Forelimb muscle (tissue), 1 donor: ENCODE measurements around the gene LAD1. TPM values are rescaled to one million over a fixed set of nuclear protein-coding genes. Genes with fewer than 3 reads are reported as not detected.

Source experiments
- DNase-seq: peaks from one replicate; pipeline ENCODE4 v3.0.0-alpha.2; 2013; ENCODE audit warnings: low read depth
- polyA plus RNA-seq: library from polyadenylated mRNA; unstranded; fragments of 120-200 nt; gene quantifications from one replicate; pipeline ENCODE4 v1.2.1, GENCODE V29; 2013; ENCODE audit not compliant: insufficient read length

Gene LAD1
- polyA plus RNA-seq, 1 donor, result 11.9 TPM

GRCh38 chr1:201363467-201363866, 35.7 kb downstream of the LAD1 start:
- no peak for DNase-seq

- DNase-seq, result no peak
Measured at GRCh38 chr1:201362906-201363305, 36.2 kb downstream of the LAD1 start.

GRCh38 chr1:201361652-201362504, 37.2 kb downstream of the LAD1 start:
- DNase-seq, result no peak

- DNase-seq, result no peak
Measured at GRCh38 chr1:201360901-201361651, 38.0 kb downstream of the LAD1 start.

GRCh38 chr1:201360486-201360885, 38.6 kb downstream of the LAD1 start:
- no peak for DNase-seq

- DNase-seq, result no peak
Measured at GRCh38 chr1:201359873-201360210, 39.3 kb downstream of the LAD1 start.

GRCh38 chr1:201359031-201359872, 39.9 kb downstream of the LAD1 start:
- no peak for DNase-seq

- no peak for DNase-seq
Measured at GRCh38 chr1:201358596-201358995, 40.5 kb downstream of the LAD1 start.

- no peak for DNase-seq
Measured at GRCh38 chr1:201357636-201358348, 41.3 kb downstream of the LAD1 start.

GRCh38 chr1:201357211-201357610, 41.9 kb downstream of the LAD1 start:
- no peak for DNase-seq

- no peak for DNase-seq
Measured at GRCh38 chr1:201356701-201357100, 42.4 kb downstream of the LAD1 start.

GRCh38 chr1:201356236-201356635, 42.9 kb downstream of the LAD1 start:
- DNase-seq, result no peak

GRCh38 chr1:201355471-201355870, 43.7 kb downstream of the LAD1 start:
- DNase-seq, result no peak

- no peak for DNase-seq
Measured at GRCh38 chr1:201354901-201355295, 44.2 kb downstream of the LAD1 start.

- no peak for DNase-seq
Measured at GRCh38 chr1:201354151-201354900, 44.8 kb downstream of the LAD1 start.

- no peak for DNase-seq
Measured at GRCh38 chr1:201353186-201353940, 45.8 kb downstream of the LAD1 start.

- DNase-seq, result no peak
Measured at GRCh38 chr1:201351617-201352016, 47.5 kb downstream of the LAD1 start.

GRCh38 chr1:201350884-201351283, 48.2 kb downstream of the LAD1 start:
- no peak for DNase-seq

- no peak for DNase-seq
Measured at GRCh38 chr1:201350361-201350725, 48.8 kb downstream of the LAD1 start.

GRCh38 chr1:201349092-201349491, 50.0 kb downstream of the LAD1 start:
- no peak for DNase-seq
